K562 (cell line): Measurements from ENCODE around the gene JUP. TPM values are rescaled to one million over a fixed set of nuclear protein-coding genes. Genes with fewer than 3 reads are reported as not detected.

ENCODE experiments used
- ATAC-seq: fragments of 200-7000 bp; cut with Tn5 transposase; 3 replicates; pipeline ENCODE4 v1.9.1; 2020; ENCODE audit warnings: moderate library complexity
- BruUV-seq: library from RNA; stranded (reverse); fragments of 400-500 nt; replicated peaks from 2 replicates; lab custom pipeline; 2021; lab: Mats Ljungman, UMichigan
- CTCF ChIA-PET: fragments of 300-600 bp; formaldehyde crosslinking; extraction: SDS; loops from one replicate; lab custom pipeline; 2021; ENCODE audit warnings: low intra/inter-chr PET ratio; lab: Yijun Ruan, JAX
- POLR2A ChIA-PET: fragments of 300-600, 350-650 bp; sonication (Branson Sonifier 250); formaldehyde crosslinking; extraction: SDS; loops from one replicate; lab custom pipeline; 2021; ENCODE audit warnings: antibody characterized with exemption, inconsistent platforms; lab: Yijun Ruan, JAX
- DNase-seq, 4 experiments: peaks; one replicate each; pipeline versions ENCODE4 v3.0.0 to v3.0.0-alpha.2; 2011 to 2018; ENCODE audit warnings: low spot score in 3 of 4, mixed read lengths in 3 of 4; ENCODE audit errors: extremely low read depth in 1 of 4
- FAIRE-seq: peaks from 2 replicates; lab custom pipeline; 2011; peaks lifted over from hg19 to GRCh38; lab: Jason Lieb, UNC
- H2AFZ ChIP-seq: 2 replicates; pipeline ENCODE4 v1.6.0; 2011; ENCODE audit warnings: low read depth, low read length, control low read depth, inconsistent platforms
- H3K27ac ChIP-seq: fragments of 200-600 bp; 3 replicates; pipeline ENCODE4 v1.8.0; 2011; ENCODE audit warnings: low read depth, mild to moderate bottlenecking, control low read depth, inconsistent platforms, low read length, moderate library complexity, mixed read lengths; ENCODE audit errors: extremely low read depth
- H3K27me3 ChIP-seq, 2 experiments: fragments of 300-600 bp in 1 of 2; 2 replicates in 1 of 2; 3 replicates in 1 of 2; pipeline versions ENCODE4 v1.6.0 to v1.8.0; 2011; ENCODE audit warnings: inconsistent platforms in 2 of 2, low read length in 2 of 2, mild to moderate bottlenecking in 1 of 2, mixed read lengths in 1 of 2, moderate library complexity in 1 of 2; ENCODE audit not compliant: control insufficient read depth in 2 of 2, insufficient read depth in 2 of 2
- H3K36me3 ChIP-seq: fragments of 300-600 bp; 3 replicates; pipeline ENCODE4 v1.8.0; 2011; ENCODE audit warnings: mild to moderate bottlenecking, low read length, inconsistent platforms; ENCODE audit not compliant: control insufficient read depth, insufficient read depth
- H3K4me1 ChIP-seq, 2 experiments: fragments of 200-600 bp in 1 of 2; replicated peaks in 1 of 2; 2 replicates in 1 of 2; 3 replicates in 1 of 2; pipeline versions ENCODE4 v1.5.1 to v1.8.0; 2011; ENCODE audit warnings: inconsistent platforms in 2 of 2, low read length in 2 of 2, mild to moderate bottlenecking in 1 of 2, mixed read lengths in 1 of 2, moderate library complexity in 1 of 2; ENCODE audit not compliant: control insufficient read depth in 2 of 2, insufficient read depth in 2 of 2
- H3K4me2 ChIP-seq: 2 replicates; pipeline ENCODE4 v1.6.1; 2011; ENCODE audit warnings: low read length, control low read depth, inconsistent platforms, mixed read lengths; ENCODE audit not compliant: insufficient read depth
- H3K4me3 ChIP-seq: fragments of 200-600 bp; sonication (generic), shearing (Covaris generic); 2 replicates; pipeline ENCODE4 v1.5.1; 2016; ENCODE audit warnings: control low read depth, inconsistent platforms
- H3K79me2 ChIP-seq: fragments of 200-600 bp; 3 replicates; pipeline ENCODE4 v1.8.0; 2011; ENCODE audit warnings: low read length, inconsistent platforms; ENCODE audit not compliant: control insufficient read depth, insufficient read depth
- H3K9ac ChIP-seq, 2 experiments: 2 replicates each; pipeline versions ENCODE4 v1.6.0 to v1.6.1; 2011; ENCODE audit warnings: low read depth in 2 of 2, low read length in 2 of 2, control low read depth in 1 of 2, inconsistent platforms in 1 of 2, mild to moderate bottlenecking in 1 of 2, mixed read lengths in 1 of 2; ENCODE audit not compliant: insufficient read depth in 1 of 2
- H3K9me1 ChIP-seq: one replicate; pipeline ENCODE4 v1.6.0; 2011; ENCODE audit warnings: inconsistent platforms, mild to moderate bottlenecking, low read length, moderate library complexity; ENCODE audit not compliant: control insufficient read depth, insufficient read depth
- H3K9me3 ChIP-seq: replicated peaks from 2 replicates; pipeline ENCODE4 v1.5.1; 2011; ENCODE audit warnings: low read depth, low read length, inconsistent platforms; ENCODE audit not compliant: control insufficient read depth, insufficient read depth
- H4K20me1 ChIP-seq: replicated peaks from 2 replicates; pipeline ENCODE4 v1.6.1; 2011; ENCODE audit warnings: low read length, inconsistent platforms, mixed read lengths; ENCODE audit not compliant: control insufficient read depth, insufficient read depth
- C11orf30 ChIP-seq: fragments of 450-650 bp; IDR thresholded peaks from 2 replicates; pipeline ENCODE4 v1.6.1; 2016; ENCODE audit warnings: low read depth, mild to moderate bottlenecking
- CXXC5 ChIP-seq: fragments of 250-450 bp; sonication (Bioruptor Pico); IDR thresholded peaks from 2 replicates; pipeline ENCODE4 v1.8.0; 2022; ENCODE audit warnings: inconsistent platforms, mild to moderate bottlenecking, moderate library complexity
- DMBX1 ChIP-seq: fragments of 250-450 bp; sonication (Bioruptor Pico); IDR thresholded peaks from 2 replicates; pipeline ENCODE4 v1.8.0; 2022; ENCODE audit warnings: inconsistent platforms, mild to moderate bottlenecking, moderate library complexity, borderline replicate concordance
- IFI16 ChIP-seq: fragments of 250-450 bp; sonication (Bioruptor Pico); IDR thresholded peaks from 2 replicates; pipeline ENCODE4 v2.1.2; 2022; ENCODE audit warnings: mild to moderate bottlenecking, inconsistent platforms
- ILF3 ChIP-seq: fragments of 450-650 bp; IDR thresholded peaks from 2 replicates; pipeline ENCODE4 v1.6.1; 2018; ENCODE audit warnings: antibody characterized with exemption, mild to moderate bottlenecking, moderate library complexity, borderline replicate concordance
- JUND ChIP-seq, 2 experiments: IDR thresholded peaks; 2 replicates in 1 of 2; 3 replicates in 1 of 2; pipeline ENCODE4 v1.6.1; 2011; ENCODE audit warnings: borderline replicate concordance in 2 of 2, low read depth in 2 of 2, low read length in 2 of 2, improper control_type of control experiment in 1 of 2, missing biosample characterization in 1 of 2, missing genetic modification characterization in 1 of 2, missing genetic modification reagents in 1 of 2
- NFRKB ChIP-seq: fragments of 450-650 bp; IDR thresholded peaks from 2 replicates; pipeline ENCODE4 v1.6.1; 2016; ENCODE audit warnings: low read depth
- PATZ1 ChIP-seq: fragments of 250-450 bp; sonication (Bioruptor Pico); IDR thresholded peaks from 2 replicates; pipeline ENCODE4 v1.5.0; 2020; ENCODE audit warnings: mild to moderate bottlenecking, borderline replicate concordance
- RBM25 ChIP-seq: fragments of 200-400 bp; formaldehyde crosslinking; IDR thresholded peaks from 2 replicates; pipeline ENCODE4 v1.6.1; 2018; ENCODE audit warnings: low read length, low read depth, moderate library complexity; ENCODE audit not compliant: severe bottlenecking
- SLC30A9 ChIP-seq: fragments of 250-450 bp; sonication (Bioruptor Pico); IDR thresholded peaks from 2 replicates; pipeline ENCODE4 v1.8.0; 2022; ENCODE audit warnings: mild to moderate bottlenecking, moderate library complexity
- U2AF2 ChIP-seq: fragments of 200-400 bp; formaldehyde crosslinking; optimal IDR thresholded peaks from 2 replicates; pipeline ENCODE3; 2017; ENCODE audit warnings: low read depth, mild to moderate bottlenecking, low read length
- ZNF133 ChIP-seq: fragments of 250-450 bp; sonication (Bioruptor Pico); IDR thresholded peaks from 2 replicates; pipeline ENCODE4 v1.4.0; 2020; ENCODE audit warnings: mild to moderate bottlenecking
- ZNF197 ChIP-seq: fragments of 200-800 bp; sonication (Bioruptor generic); IDR thresholded peaks from 2 replicates; pipeline ENCODE4 v1.6.1; 2016; ENCODE audit warnings: low read depth, missing genetic modification characterization, missing compliant biosample characterization
- ZNF354B ChIP-seq: fragments of 250-450 bp; sonication (Bioruptor Pico); IDR thresholded peaks from 2 replicates; pipeline ENCODE4 v1.4.0; 2020
- ZNF408 ChIP-seq: fragments of 250-450 bp; sonication (Bioruptor Pico); IDR thresholded peaks from 2 replicates; pipeline ENCODE4 v1.4.0; 2020; ENCODE audit warnings: low read depth, mild to moderate bottlenecking, moderate library complexity
- WGBS: fragments of 100-300 bp; shearing (Covaris generic); methylation state at CpG from one replicate; pipeline ENCODE4 v1.1.6; 2016; ENCODE audit warnings: low coverage, mixed read lengths; ENCODE audit not compliant: insufficient coverage; ENCODE audit errors: missing lambda C conversion rate; 5-methylcytosine and 5-hydroxymethylcytosine counted together
- in situ Hi-C: fragments of 300-500 bp; cut with MboI; formaldehyde crosslinking; loops from 4 replicates; pipeline ENCODE4 v1.15.0; 2018; ENCODE audit warnings: inconsistent platforms, mixed read lengths
- intact Hi-C: fragments of 100-400 bp; cut with micrococcal nuclease; formaldehyde crosslinking; loops from 2 replicates; pipeline ENCODE4 v1.14.2; 2022
- polyA plus RNA-seq, 8 experiments: library from polyadenylated mRNA; depleted of rRNA in 4 of 8; stranded (reverse) in 5 of 8; unstranded in 3 of 8; fragments of >200 nt; fragmentation: Nextera tagmentation in 2 of 8; fragmentation: Illumina TruSeq in 1 of 8; extraction: Ambion mirVana in 2 of 8; extraction: Trizol in 1 of 8; gene quantifications; 2 replicates each; pipeline versions ENCODE4 v1.2.1 to v1.2.3, GENCODE V29; 2011 to 2014; ENCODE audit warnings: inconsistent platforms in 1 of 8, missing spikeins in 1 of 8
- total RNA-seq, 7 experiments: library from RNA; depleted of rRNA in 6 of 7; stranded (reverse); fragments of >200 nt in 6 of 7; fragmentation: Illumina TruSeq in 2 of 7; extraction: Trizol in 2 of 7; gene quantifications; 2 replicates each; pipeline versions ENCODE4 v1.2.1 to v1.2.3, GENCODE V29; 2011 to 2021; ENCODE audit warnings: low replicate concordance in 1 of 7

Gene JUP
- total and polyA plus RNA-seq, 9 of the 15 experiments (the other 6 are each of a cell fraction or from before 2014, with no cell fraction given) = 6.4 to 177 (median 31.2) TPM

- no peak overlapping the region for H3K27ac ChIP-seq
- ATAC-seq (no peak), FAIRE-seq (no peak), DNase-seq (no peak)
- intact Hi-C loops (no loop called here), in situ Hi-C loops (no loop called here)
- no peak overlapping the region for H3K4me2 ChIP-seq
- H3K4me1 ChIP-seq = peaks cover 2 to 38% of the 10 kb centered on the region in 2 experiments; a peak in 3 of 5 replicates
- H3K9me3 ChIP-seq = no peaks in the 10 kb centered on the region
- no peaks in the 10 kb centered on the region for H4K20me1 ChIP-seq
- ChIA-PET CTCF (no interaction called here), POLR2A (interaction anchor here (0.9 to 1.2 kb wide), 2 partner anchors 9 to 46 kb away, joined by 3 to 4 read pairs; no protein-coding TSS in a partner anchor)
- H2AFZ ChIP-seq = no peak overlapping the region
- no peaks in the 10 kb centered on the region for H3K27me3 ChIP-seq
- H3K4me3 ChIP-seq = no peak overlapping the region
- peak overlapping the region in 1 of 2 experiments; percentile 40; a peak in 2 of 4 replicates for H3K9ac ChIP-seq
- no TSS peak for BruUV-seq
- no peaks in the 10 kb centered on the region for H3K9me1 ChIP-seq
- TF ChIP-seq DMBX1 (no peak), SLC30A9 (CRISPR knock-in tag) (no peak), NFRKB (no peak), JUND (IDR thresholded peaks at IDR 0.05; ENCODE audit: borderline replicate concordance, low read depth, low read length) (no peak), JUND (tag; IDR thresholded peaks at IDR 0.05; ENCODE audit: borderline replicate concordance, low read depth, low read length) (no peak), C11orf30 (no peak), ZNF408 (CRISPR knock-in tag) (no peak), ZNF197 (CRISPR knock-in tag) (no peak), CXXC5 (no peak), RBM25 (no peak), ZNF133 (CRISPR knock-in tag) (no peak), PATZ1 (CRISPR knock-in tag) (no peak), ZNF354B (CRISPR knock-in tag) (no peak), U2AF2 (no peak), ILF3 (no peak), IFI16 (CRISPR knock-in tag) (no peak)
- 66% methylated on average over 8 of the region's 9 CpGs for WGBS
- H3K36me3 ChIP-seq = no peaks in the 10 kb centered on the region
- no peaks in the 10 kb centered on the region for H3K79me2 ChIP-seq
Observed at GRCh38 chr17:41813699-41814124, 27.2 kb upstream of the JUP start.
